Activated CD8-positive, alpha-beta memory T cell treated with anti-CD3 and anti-CD28 coated beads, Interleukin-2, amount 50 U/mL, for 1 hour (primary cell): ENCODE measurements around the gene ELOVL6.
A peak's percentile ranks its signal among the peaks of the same experiment; 100 is the strongest.
"Not testable (repeated sequence)": the region's sequence is repeated elsewhere in the genome, so short reads cannot be mapped to it uniquely, and the experiment has no call there.

Source experiments
- DNase-seq: peaks from one replicate; pipeline ENCODE4 v3.0.0-alpha.2; 2020; ENCODE audit errors: extremely low read depth

Gene ELOVL6

GRCh38 chr4:110075083-110075738 is 123.2 kb downstream of the ELOVL6 start:
- no peak for DNase-seq

DNA sequence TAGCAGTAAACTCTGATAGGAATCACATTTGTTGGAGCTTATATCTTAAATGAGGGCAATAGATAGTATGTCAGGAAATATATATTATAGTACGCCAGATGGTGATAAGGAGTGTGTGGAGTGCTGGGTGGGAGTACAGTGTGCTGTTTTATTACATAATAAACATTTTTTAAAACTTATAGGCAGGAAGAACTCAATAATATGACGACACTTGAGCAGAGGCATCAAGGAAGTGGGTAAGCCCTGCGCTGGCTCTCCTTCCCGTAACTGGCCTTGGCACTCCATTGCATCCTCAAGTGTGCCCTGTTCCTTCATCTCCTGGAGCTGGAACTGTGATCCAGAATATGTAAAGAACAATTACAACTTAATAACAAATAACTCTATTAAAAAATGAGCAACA is 123.8 kb downstream of the ELOVL6 start:
- no peak for DNase-seq

GRCh38 chr4:110073053-110073845 is 125.2 kb downstream of the ELOVL6 start:
- DNase-seq = no peak

DNA sequence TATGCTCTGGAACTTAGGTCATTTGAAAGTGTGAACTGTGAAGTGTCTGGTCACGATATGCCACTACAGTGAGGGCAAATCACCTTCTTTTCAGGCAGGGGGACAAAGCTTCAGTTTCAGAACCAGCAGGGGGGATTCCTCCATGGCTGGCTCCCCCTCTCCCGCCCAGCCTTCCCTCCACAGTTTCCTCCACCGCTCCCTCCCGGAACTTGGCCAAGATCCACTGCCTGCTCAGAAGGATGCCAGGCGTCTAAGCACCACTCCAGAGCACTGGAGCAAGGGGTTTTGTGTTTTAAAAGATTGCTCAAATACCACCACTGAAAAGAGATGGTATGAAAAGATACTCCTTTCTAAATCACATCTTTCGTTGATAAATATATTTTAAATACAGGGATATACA is 126.9 kb downstream of the ELOVL6 start:
- no peak for DNase-seq

- DNase-seq = no peak
Measured at GRCh38 chr4:110068248-110068647, 130.2 kb downstream of the ELOVL6 start.

- no peak for DNase-seq
Measured at GRCh38 chr4:110064934-110065333, 133.5 kb downstream of the ELOVL6 start.

- DNase-seq = no peak
Measured at GRCh38 chr4:110064295-110064694, 134.1 kb downstream of the ELOVL6 start.

DNA sequence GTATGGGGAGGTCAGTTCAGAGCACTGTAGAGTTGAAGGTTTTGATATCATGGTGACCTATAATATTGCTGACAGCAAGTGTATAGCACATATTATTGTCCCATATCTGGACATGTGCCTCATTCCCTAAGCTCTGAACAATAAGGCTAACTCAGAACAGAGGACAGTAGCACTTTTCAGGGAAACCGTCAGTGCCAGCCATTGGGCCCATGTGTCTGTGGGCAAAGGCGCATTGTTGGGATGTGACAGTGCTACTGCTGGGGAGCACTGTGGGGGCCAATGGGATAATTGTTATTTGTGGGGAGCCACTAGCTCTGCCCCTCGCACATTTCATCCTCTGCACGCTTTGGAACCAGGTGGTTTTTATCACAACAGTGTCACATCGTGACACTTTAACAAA is 136.2 kb downstream of the ELOVL6 start:
- DNase-seq = no peak

DNA sequence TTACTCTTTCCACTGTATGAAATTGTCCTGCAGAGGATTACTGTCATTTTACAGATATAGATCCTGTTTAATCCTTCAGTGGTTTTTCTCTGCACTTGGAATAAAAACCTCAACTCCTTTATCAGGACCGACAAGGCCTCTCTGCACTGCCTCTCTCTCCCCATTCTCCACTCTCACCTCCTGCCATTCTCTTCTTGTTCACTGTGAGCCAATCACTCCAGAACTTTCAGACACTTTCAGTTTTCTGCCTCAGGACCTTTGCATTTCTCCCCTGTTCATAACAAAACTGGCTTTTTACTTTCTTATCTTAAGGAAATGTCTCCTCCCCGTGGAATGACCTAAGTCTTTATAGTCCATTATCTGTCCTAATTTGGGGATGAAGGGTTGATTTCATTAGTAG is 137.3 kb downstream of the ELOVL6 start:
- no peak for DNase-seq

DNA sequence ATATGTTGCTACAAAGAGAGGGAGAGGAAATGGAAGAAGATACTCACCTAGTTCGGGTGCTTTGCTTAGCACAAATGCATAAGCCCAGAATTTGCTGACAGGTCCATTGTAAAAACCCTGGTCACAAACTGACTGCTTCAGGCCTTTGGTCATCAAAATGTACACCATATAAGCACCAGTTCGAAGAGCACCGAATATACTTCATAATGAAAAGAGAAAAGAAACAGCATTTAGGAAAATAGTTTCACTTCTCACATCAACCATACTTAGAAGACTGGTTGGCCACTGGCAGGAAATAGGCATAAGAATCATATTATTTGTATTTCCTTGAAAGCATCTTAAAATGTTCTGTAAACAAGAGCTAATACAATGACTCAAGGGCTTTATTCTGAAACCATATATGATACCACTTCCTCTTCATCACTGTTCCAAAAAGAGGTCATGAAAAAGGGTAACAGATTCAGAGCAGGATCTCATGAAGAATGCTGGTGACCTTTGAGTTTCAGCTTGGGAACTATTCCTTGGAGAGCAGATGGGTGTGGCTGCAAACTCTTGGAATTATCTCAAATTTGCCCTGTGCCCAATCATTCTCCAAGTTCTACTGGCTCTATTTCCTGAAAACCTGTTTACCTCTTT is 138.7 kb downstream of the ELOVL6 start:
- no peak for DNase-seq

DNA sequence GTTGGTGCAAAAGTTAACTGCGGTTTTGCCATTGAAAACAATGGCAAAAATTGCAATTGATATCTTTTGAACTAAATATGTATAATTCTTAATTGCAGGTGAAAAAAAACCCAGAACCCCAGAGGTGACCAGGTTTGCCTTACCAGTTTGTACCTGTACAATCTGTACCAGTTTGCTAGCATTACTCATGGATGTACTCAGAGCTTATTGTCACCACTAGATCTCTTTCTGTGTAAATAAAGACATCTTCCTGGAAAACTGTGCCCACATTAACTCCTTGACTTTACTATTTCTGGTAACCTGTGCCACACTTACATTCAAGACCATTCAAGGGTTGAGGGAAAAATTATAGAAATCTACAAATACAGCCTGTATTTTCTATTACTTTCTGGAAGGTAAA is 139.7 kb downstream of the ELOVL6 start:
- no peak for DNase-seq

DNA sequence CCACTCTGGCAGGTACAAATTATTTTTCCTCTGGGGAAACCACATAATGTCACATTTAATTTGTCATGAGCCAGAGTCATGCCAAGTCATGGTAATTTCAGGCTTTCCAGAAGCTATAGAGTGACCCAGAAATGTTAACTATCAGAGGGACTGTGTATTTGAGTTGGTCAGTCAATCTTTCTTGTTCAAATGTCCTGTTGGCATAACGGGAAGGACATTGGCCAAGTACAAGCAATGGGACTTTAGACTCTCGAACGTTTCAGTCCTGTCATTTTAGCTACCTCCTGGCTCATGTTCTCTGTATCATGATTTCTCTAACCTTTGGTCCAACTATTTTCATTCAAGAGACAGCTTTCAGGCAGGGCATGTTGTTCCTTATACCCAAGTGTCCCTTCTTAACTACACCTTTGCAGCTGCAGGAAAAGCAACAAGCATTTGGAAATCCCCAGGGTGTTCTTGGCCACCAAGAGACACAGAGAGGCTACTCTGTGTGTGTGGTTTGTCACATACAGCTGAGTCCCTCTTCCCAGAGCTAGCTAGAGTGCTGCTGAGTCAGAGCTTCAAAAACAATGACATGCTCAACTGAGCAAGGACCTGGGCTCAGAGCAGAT is 143.2 kb downstream of the ELOVL6 start:
- DNase-seq = no peak

DNA sequence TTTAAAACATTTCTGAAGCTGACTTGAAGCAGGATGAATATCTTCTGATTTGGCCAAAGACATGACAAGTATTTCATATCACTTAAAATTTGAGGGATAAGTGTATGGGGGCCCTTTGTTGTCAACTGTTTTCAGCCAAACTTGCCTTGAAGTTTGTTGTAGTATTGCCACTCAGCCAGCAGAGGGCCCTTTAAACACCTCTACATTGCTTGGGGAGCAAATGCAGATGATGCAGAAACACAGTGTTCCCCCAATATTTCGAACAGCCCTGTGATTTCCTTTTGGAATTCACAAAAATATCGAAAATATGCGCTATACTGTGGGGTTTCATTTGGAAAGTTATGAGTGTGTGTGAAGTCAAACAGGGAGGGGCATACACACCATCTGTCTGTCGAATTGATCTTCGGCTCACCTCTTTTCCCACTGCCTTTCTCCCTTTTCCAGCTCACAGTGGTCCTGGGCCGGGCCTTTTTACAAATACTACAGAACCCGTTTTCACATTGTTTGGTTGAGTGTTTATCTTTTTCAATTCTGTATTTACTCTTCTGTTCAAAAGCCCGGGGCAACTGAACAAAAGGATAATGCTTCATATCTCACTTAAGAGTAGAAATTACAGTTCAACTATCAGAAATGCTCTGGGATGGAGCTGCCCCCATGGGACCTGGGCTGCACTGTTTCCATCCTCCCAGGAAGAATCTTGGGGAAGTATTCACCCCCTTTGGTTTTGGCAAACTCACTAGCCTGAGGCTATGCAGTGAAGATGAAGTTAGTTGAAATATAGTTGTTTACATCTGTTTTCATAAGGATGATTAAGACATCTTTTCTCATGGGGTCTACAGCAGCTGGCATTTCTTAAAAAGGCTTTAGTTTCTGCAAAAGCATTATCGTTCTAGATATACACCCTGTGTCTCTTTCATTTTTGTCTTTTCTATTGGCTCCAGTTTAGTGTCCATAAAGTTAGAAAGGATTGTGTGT is 148.2 kb downstream of the ELOVL6 start:
- peak; percentile 5 for DNase-seq

DNA sequence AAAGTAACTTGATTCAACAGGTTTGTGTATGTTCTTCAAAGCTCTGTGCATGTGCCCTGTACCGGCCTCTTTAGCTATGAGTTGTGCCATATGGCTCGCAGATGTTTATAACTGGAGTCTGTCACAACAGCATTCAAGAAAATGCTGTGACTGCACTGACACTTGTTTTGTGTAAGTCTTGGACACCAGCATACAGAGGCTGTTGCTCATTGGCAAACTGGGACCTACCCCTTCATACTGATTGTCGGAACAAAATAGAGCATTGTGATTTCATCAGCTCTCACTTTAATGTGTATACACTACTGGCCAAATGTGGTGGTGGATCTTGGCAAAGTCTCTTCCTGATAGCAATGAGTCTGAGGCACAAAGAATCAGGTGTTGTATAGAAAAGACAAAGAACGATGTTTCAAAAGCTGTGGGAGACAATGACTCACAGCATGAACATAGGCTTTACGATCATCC is 151.8 kb downstream of the ELOVL6 start:
- no peak for DNase-seq

DNA sequence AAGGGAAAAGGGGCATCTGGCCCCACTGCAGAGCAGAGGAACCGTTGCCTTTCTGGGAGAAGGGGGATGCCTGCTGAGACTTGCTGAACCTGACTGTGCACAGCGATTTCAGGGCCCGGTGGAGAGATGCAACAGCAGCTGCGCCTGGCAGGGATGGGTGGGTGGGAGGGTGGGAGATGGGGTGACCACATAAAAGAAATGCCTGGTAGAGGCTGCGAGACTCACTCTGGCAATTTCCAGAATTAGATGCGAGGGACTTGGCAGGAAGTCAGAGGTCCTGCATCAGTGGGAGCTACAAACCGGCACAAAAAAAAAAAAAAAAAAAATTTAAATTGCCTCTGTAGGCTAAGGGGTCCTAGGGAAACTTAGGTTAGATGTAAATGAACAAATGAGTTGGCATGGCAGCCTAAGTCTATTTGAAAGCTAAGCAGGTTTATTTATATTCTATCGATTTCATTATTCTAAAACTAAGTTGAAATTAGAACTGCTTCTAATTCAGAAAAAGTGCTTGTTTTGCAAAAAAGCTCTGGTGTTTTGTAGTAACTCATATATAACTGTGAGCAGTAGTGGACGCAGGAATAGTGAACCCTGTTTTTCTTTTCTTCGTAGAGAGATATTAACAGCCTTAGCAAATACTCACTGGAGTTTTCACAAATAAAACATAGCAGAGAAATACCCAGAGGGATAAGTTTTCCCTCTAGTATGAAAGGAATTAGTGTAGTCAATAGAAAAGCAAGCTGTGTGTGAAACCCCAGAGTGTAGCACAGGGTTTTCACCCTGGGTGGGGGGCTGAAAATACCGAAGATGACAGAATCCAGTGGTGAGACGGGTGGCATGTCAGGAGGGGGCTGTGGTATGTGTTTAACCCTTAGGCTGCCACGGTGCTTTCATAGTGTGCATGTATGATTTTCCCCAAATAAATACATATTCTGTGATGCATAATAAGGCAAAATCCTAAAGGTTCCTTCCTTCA is 155.6 kb downstream of the ELOVL6 start:
- no peak for DNase-seq

DNA sequence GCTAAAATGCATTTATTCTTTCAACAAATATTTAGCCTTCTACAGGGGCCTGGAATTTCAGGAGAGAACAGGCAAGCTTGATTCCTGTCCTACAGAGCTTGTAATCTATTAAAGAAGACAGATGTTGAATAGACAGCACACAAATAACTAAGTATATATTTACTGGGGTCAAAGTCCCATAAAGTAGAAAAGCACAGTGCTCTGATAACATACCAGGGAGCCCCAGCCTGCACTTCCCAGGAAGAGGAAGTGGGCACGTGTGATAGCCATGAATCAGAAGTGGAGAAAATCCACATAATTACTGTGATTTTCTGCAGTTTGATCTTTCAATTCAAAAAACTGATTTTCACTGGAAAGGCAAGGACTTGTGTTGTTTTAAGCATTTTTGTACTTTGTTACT is 156.7 kb downstream of the ELOVL6 start:
- DNase-seq = no peak

GRCh38 chr4:110039164-110039563 is 159.3 kb downstream of the ELOVL6 start:
- not testable (repeated sequence) for DNase-seq

DNA sequence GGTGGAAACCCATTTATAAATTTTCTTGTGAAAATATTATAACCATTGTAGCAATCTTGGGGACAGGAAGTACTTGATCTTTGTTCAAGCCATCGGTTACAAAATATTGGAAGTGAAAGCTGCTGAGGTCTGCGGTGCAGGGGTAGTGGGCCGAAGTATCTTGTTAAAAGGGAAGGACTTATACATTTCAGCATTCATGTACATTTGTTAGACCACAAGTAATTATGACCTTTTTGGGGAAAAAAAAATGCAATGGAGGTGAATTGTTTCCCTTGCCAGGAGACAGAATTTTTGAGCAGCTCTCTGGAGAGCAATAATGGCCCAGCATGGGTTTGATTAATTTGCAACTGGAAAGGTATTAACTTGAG is 164.4 kb downstream of the ELOVL6 start:
- DNase-seq = no peak

GRCh38 chr4:110033355-110034025 is 164.9 kb downstream of the ELOVL6 start:
- DNase-seq = no peak

- no peak for DNase-seq
Measured at GRCh38 chr4:110032603-110033002, 165.8 kb downstream of the ELOVL6 start.
